MM.1S (cell line): ENCODE results near the gene NLRP1.

Experiments
- EZH2 ChIP-seq: fragments of 300-600 bp; sonication (generic); optimal IDR thresholded peaks from 2 replicates; pipeline ENCODE3; 2017; ENCODE audit warnings: low read depth, mild to moderate bottlenecking, antibody characterized with exemption, low read length, mixed read lengths
- TF ChIP-seq, protein P1 (sequence below): fragments of 300-600 bp; sonication (generic); IDR thresholded peaks from 2 replicates; pipeline ENCODE4 v1.5.1; 2016; ENCODE audit warnings: antibody characterized with exemption, low read length, mixed read lengths

DNA sequence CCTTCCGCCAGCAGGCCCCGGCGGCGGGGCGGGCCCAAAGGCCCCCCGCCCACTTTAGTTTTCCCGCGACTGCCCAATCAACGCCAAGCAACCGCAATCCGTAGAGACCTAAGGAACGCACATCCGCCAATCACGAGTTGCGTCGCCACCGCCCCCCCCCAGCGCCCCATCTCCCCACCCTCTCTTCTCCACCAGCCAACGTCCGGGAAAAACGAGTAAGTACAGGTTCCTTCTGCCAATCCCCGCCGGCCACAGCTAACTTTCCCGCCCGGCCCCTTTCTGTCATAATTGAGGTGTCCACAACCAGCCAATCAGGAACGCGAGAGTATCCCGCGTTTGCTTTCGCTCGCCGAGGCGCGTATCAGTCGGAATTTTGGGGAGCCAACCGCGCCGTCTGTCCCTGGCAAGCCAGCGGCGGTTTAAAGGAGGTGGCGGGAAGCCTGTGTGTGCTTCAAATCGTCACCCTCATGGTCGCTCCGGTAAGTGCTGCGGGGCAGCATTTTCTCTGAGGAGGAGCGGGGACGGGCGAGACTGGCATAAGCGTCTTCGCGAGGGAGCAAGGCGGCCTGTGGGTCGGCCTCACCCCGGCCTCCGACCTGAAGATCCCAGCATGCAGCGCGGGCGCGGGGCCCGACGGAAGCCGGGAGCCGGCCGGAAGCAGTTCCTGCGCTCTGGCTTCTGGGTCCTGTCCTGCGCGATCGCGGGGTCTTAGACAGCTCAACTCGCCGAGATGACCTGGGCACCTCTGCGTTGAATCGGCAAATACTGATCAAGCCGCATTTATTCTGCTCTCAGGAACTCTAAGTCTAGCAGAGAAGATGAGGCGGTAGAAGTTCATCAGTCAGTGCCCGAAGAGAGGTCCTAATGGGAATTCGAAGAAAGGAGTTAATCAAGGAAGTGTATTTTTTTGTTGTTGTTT is 97.8 kb downstream of the NLRP1 start, which contains the start of gene MIS12:
- TF ChIP-seq, protein P1, sequence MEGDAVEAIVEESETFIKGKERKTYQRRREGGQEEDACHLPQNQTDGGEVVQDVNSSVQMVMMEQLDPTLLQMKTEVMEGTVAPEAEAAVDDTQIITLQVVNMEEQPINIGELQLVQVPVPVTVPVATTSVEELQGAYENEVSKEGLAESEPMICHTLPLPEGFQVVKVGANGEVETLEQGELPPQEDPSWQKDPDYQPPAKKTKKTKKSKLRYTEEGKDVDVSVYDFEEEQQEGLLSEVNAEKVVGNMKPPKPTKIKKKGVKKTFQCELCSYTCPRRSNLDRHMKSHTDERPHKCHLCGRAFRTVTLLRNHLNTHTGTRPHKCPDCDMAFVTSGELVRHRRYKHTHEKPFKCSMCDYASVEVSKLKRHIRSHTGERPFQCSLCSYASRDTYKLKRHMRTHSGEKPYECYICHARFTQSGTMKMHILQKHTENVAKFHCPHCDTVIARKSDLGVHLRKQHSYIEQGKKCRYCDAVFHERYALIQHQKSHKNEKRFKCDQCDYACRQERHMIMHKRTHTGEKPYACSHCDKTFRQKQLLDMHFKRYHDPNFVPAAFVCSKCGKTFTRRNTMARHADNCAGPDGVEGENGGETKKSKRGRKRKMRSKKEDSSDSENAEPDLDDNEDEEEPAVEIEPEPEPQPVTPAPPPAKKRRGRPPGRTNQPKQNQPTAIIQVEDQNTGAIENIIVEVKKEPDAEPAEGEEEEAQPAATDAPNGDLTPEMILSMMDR = no peak
- TF ChIP-seq EZH2 = no peak
